ES-I3 (cell line): ENCODE data around the gene ACSBG1.
"Not testable (repeated sequence)": the region's sequence is repeated elsewhere in the genome, so short reads cannot be mapped to it uniquely, and the experiment has no call there.

Experiments
- H3K36me3 ChIP-seq: 2 replicates; pipeline ENCODE4 v1.6.1; 2013; ENCODE audit warnings: mild to moderate bottlenecking, low read length, control low read depth, moderate library complexity; ENCODE audit not compliant: insufficient read depth
- H3K4me1 ChIP-seq: 2 replicates; pipeline ENCODE4 v1.6.1; 2013; ENCODE audit warnings: mild to moderate bottlenecking, control low read depth, low read length; ENCODE audit not compliant: insufficient read depth
- H3K9ac ChIP-seq: 2 replicates; pipeline ENCODE4 v1.6.1; 2013; ENCODE audit warnings: low read depth, mild to moderate bottlenecking, low read length, moderate library complexity
- H3K9me3 ChIP-seq: 2 replicates; pipeline ENCODE4 v1.6.1; 2013; ENCODE audit warnings: mild to moderate bottlenecking, low read length, moderate library complexity; ENCODE audit not compliant: control insufficient read depth, insufficient read depth

ACSBG1 gene

GRCh38 chr15:78167227-78167888, 67.0 kb downstream of the ACSBG1 start:
- no peak overlapping the region for H3K9ac ChIP-seq
- H3K9me3 ChIP-seq = no peaks in the 10 kb centered on the region
- H3K36me3 ChIP-seq = no peaks in the 10 kb centered on the region; the same call in 1 of the 2 replicates
- no peaks in the 10 kb centered on the region for H3K4me1 ChIP-seq

- H3K4me1 ChIP-seq = no peaks in the 10 kb centered on the region
- no peak overlapping the region for H3K9ac ChIP-seq
- peaks cover 8% of the 10 kb centered on the region; the same call in 1 of the 2 replicates for H3K36me3 ChIP-seq
- no peaks in the 10 kb centered on the region for H3K9me3 ChIP-seq
Measured at GRCh38 chr15:78164010-78164409, 70.4 kb downstream of the ACSBG1 start.

GRCh38 chr15:78162038-78162437, 72.3 kb downstream of the ACSBG1 start:
- Histone ChIP-seq H3K9ac (no peak overlapping the region), H3K36me3 (peaks cover 8% of the 10 kb centered on the region; the same call in 1 of the 2 replicates), H3K4me1 (peaks cover 5% of the 10 kb centered on the region; the same call in 1 of the 2 replicates), H3K9me3 (no peaks in the 10 kb centered on the region)

- peaks cover 8% of the 10 kb centered on the region; the same call in 1 of the 2 replicates for H3K36me3 ChIP-seq
- H3K9ac ChIP-seq = no peak overlapping the region
Measured at GRCh38 chr15:78159395-78159794, 75.0 kb downstream of the ACSBG1 start.

GRCh38 chr15:78157203-78157602, 77.2 kb downstream of the ACSBG1 start:
- Histone ChIP-seq H3K9me3 (no peaks in the 10 kb centered on the region), H3K36me3 (peaks cover 7% of the 10 kb centered on the region; the same call in 1 of the 2 replicates), H3K9ac (no peak overlapping the region), H3K4me1 (peaks cover 19% of the 10 kb centered on the region)

More at GRCh38 chr15:78159395-78159794, 75.0 kb downstream of the ACSBG1 start:
- Histone ChIP-seq H3K4me1 (peaks cover 19% of the 10 kb centered on the region; the same call in 1 of the 2 replicates), H3K9me3 (no peaks in the 10 kb centered on the region)

- H3K9me3 ChIP-seq = no peaks in the 10 kb centered on the region
- 0 out of 2 replicates have a peak, but pooled peaks cover 5% of the 10 kb centered on the region for H3K36me3 ChIP-seq
- no peak overlapping the region for H3K9ac ChIP-seq
- peaks cover 19% of the 10 kb centered on the region for H3K4me1 ChIP-seq
Measured at GRCh38 chr15:78156653-78157052, 77.7 kb downstream of the ACSBG1 start.

GRCh38 chr15:78155355-78155939, 78.9 kb downstream of the ACSBG1 start:
- Histone ChIP-seq H3K9ac (no peak overlapping the region), H3K4me1 (peaks cover 25% of the 10 kb centered on the region), H3K36me3 (no peaks in the 10 kb centered on the region), H3K9me3 (no peaks in the 10 kb centered on the region)

GRCh38 chr15:78154955-78155354, 79.4 kb downstream of the ACSBG1 start:
- Histone ChIP-seq H3K36me3 (no peaks in the 10 kb centered on the region), H3K4me1 (peaks cover 30% of the 10 kb centered on the region), H3K9ac (no peak overlapping the region), H3K9me3 (no peaks in the 10 kb centered on the region)

GRCh38 chr15:78151075-78151474, 83.3 kb downstream of the ACSBG1 start:
- not testable (repeated sequence) for H3K36me3 ChIP-seq, H3K9me3 ChIP-seq, H3K9ac ChIP-seq
- peaks cover 23% of the 10 kb centered on the region for H3K4me1 ChIP-seq

GRCh38 chr15:78149805-78150751, 84.3 kb downstream of the ACSBG1 start:
- Histone ChIP-seq H3K36me3 (no peaks in the 10 kb centered on the region), H3K9ac (peak overlapping the region; percentile 86; the same call in 1 of the 2 replicates), H3K4me1 (peaks cover 17% of the 10 kb centered on the region), H3K9me3 (no peaks in the 10 kb centered on the region)

GRCh38 chr15:78149068-78149804, 85.1 kb downstream of the ACSBG1 start, which contains the start of gene IDH3A:
Gene IDH3A (plus strand): TSS chr15:78149362. CDS start chr15:78149404, 42 bp downstream.
- Histone ChIP-seq H3K36me3 (no peaks in the 10 kb centered on the region), H3K4me1 (peaks cover 17% of the 10 kb centered on the region), H3K9me3 (no peaks in the 10 kb centered on the region), H3K9ac (peak within 1 kb of the TSS; percentile 86)

GRCh38 chr15:78148392-78149067, 85.8 kb downstream of the ACSBG1 start:
- H3K4me1 ChIP-seq = peaks cover 17% of the 10 kb centered on the region
- H3K36me3 ChIP-seq = no peaks in the 10 kb centered on the region
- H3K9ac ChIP-seq = peak overlapping the region; percentile 86
- no peaks in the 10 kb centered on the region for H3K9me3 ChIP-seq

- peaks cover 17% of the 10 kb centered on the region for H3K4me1 ChIP-seq
- H3K36me3 ChIP-seq = no peaks in the 10 kb centered on the region
- no peaks in the 10 kb centered on the region for H3K9me3 ChIP-seq
- no peak overlapping the region for H3K9ac ChIP-seq
Measured at GRCh38 chr15:78147566-78147965, 86.8 kb downstream of the ACSBG1 start.
